ENCODE measurements around the gene CRYBB3. TPM values are rescaled to one million over a fixed set of nuclear protein-coding genes. Genes with fewer than 3 reads are reported as not detected.

The CRYBB3 gene
- total and polyA plus RNA-seq, 2 donors (not counting 1 experiment from before 2014, with no cell fraction given), result not detected

GRCh38 chr22:25167834-25168601 lies 31.6 kb upstream of the CRYBB3 start:
- Histone ChIP-seq H3K4me2 (replicated peaks; ENCODE audit: low read depth, low read length, poor library complexity, severe bottlenecking) (no peak overlapping the region), H3K9ac (ENCODE audit: low read length) (no peak overlapping the region), H3K4me1 (ENCODE audit: control insufficient read depth in 2 of 2, insufficient read depth in 2 of 2, low read length in 2 of 2) (no peaks in the 10 kb centered on the region), H2AFZ (ENCODE audit: insufficient read depth, low read depth, low read length, poor library complexity, severe bottlenecking) (no peak overlapping the region), H4K20me1 (ENCODE audit: control insufficient read depth, insufficient read depth, low read length, poor library complexity, severe bottlenecking) (no peaks in the 10 kb centered on the region), H3K27ac (ENCODE audit: low read length in 2 of 2) (no peak overlapping the region), H3K27me3 (replicated peaks in 1 of 4; ENCODE audit: control extremely low read depth in 1 of 4, control insufficient read depth in 3 of 4, insufficient read depth in 4 of 4, low read length in 3 of 4) (no peaks in the 10 kb centered on the region), H3K9me3 (ENCODE audit: control extremely low read depth in 1 of 3, control insufficient read depth in 2 of 3, insufficient read depth in 1 of 3, low read length in 2 of 3) (peaks cover 0 to 3% (median 0%) of the 10 kb centered on the region in 3 donors), H3K4me3 (ENCODE audit: control extremely low read depth in 1 of 5, extremely low read depth in 1 of 5, insufficient read depth in 1 of 5, low read depth in 2 of 5, low read length in 4 of 5) (no peak overlapping the region), H3K36me3 (replicated peaks in 1 of 2; ENCODE audit: control extremely low read depth in 1 of 2, control insufficient read depth in 1 of 2, extremely low read depth in 1 of 2, insufficient read depth in 2 of 2, low read length in 1 of 2) (no peaks in the 10 kb centered on the region), H3K79me2 (ENCODE audit: control insufficient read depth, insufficient read depth, low read length) (no peaks in the 10 kb centered on the region)
- H3K27me3 Mint-ChIP-seq, result peaks cover 7% of the 10 kb centered on the region
- no peak for ATAC-seq (ENCODE audit: low read depth)
- H3K4me1 Mint-ChIP-seq, result no peaks in the 10 kb centered on the region
- CTCF ChIA-PET, result interaction anchor here (0.6 kb wide), 1 partner anchor 34 kb away, joined by 3 read pairs; no protein-coding TSS in a partner anchor
- intact Hi-C loops (cut with micrococcal nuclease), result no loop called here
- WGBS (ENCODE audit: insufficient coverage), result 92% methylated on average over 13 of the region's 14 CpGs
- no peak overlapping the region for H3K27ac Mint-ChIP-seq
- POLR2A ChIA-PET, result no interaction called here
- no peak for DNase-seq
- no peaks in the 10 kb centered on the region for H3K9me3 Mint-ChIP-seq (ENCODE audit: insufficient read depth)
- TF ChIP-seq CTCF (IDR thresholded peaks at IDR 0.05) (no peak), EZH2 (IDR thresholded peaks at IDR 0.05; ENCODE audit: borderline replicate concordance, insufficient read depth, low read depth, low read length, poor library complexity, severe bottlenecking) (no peak)
- H3K4me3 Mint-ChIP-seq, result no peak overlapping the region

DNA sequence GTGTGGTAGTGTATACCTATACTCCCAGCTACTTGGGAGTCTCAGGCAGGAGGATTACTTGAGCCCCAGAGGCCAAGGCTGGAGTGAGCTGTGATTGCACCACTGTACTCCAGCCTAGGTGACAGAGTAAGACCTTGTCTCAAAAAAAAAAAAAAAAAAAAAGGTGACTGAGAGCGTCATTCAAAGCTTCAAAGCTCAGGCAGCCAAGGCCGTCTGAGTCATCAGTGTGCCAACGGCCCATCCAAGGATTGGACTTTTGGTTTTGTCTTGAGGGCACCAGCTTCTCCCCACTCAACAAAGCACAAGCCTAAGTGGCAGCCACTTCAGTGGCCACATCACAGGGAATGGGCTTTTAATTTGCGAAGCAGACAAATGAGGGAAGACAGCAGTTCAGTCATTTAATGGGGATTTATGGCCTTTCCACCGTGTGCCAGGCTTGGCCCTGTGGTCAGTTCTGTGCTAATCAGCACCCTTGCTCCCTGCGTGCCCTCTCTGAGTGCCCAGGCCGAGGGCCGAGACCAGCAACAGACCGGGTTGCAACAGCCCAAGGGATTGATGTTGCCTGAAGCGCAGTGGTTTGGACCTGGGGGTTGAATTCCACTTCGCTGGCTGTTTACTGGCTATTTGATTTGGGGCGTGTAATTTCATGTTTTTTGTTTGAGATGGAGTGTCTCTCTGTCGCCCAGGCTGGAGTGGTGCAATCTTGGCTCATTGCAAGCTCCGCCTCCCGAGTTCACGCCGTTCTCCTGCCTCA lies 30.2 kb upstream of the CRYBB3 start:
- ATAC-seq (ENCODE audit: low read depth), result no peak
- Histone ChIP-seq H3K27ac (ENCODE audit: low read length in 2 of 2) (no peak overlapping the region), H4K20me1 (ENCODE audit: control insufficient read depth, insufficient read depth, low read length, poor library complexity, severe bottlenecking) (no peaks in the 10 kb centered on the region), H3K79me2 (ENCODE audit: control insufficient read depth, insufficient read depth, low read length) (no peaks in the 10 kb centered on the region), H3K4me2 (replicated peaks; ENCODE audit: low read depth, low read length, poor library complexity, severe bottlenecking) (no peak overlapping the region), H2AFZ (ENCODE audit: insufficient read depth, low read depth, low read length, poor library complexity, severe bottlenecking) (no peak overlapping the region), H3K36me3 (replicated peaks in 1 of 2; ENCODE audit: control extremely low read depth in 1 of 2, control insufficient read depth in 1 of 2, extremely low read depth in 1 of 2, insufficient read depth in 2 of 2, low read length in 1 of 2) (no peaks in the 10 kb centered on the region), H3K9ac (ENCODE audit: low read length) (no peak overlapping the region), H3K4me1 (ENCODE audit: control insufficient read depth in 2 of 2, insufficient read depth in 2 of 2, low read length in 2 of 2) (no peaks in the 10 kb centered on the region), H3K9me3 (ENCODE audit: control extremely low read depth in 1 of 3, control insufficient read depth in 2 of 3, insufficient read depth in 1 of 3, low read length in 2 of 3) (peaks cover 0 to 3% (median 0%) of the 10 kb centered on the region in 3 donors), H3K27me3 (replicated peaks in 1 of 4; ENCODE audit: control extremely low read depth in 1 of 4, control insufficient read depth in 3 of 4, insufficient read depth in 4 of 4, low read length in 3 of 4) (no peaks in the 10 kb centered on the region), H3K4me3 (ENCODE audit: control extremely low read depth in 1 of 5, extremely low read depth in 1 of 5, insufficient read depth in 1 of 5, low read depth in 2 of 5, low read length in 4 of 5) (no peak overlapping the region)
- TF ChIP-seq EZH2 (IDR thresholded peaks at IDR 0.05; ENCODE audit: borderline replicate concordance, insufficient read depth, low read depth, low read length, poor library complexity, severe bottlenecking) (no peak), CTCF (IDR thresholded peaks at IDR 0.05) (no peak)
- 92% methylated on average over 9 of the region's 17 CpGs for WGBS (ENCODE audit: insufficient coverage)
- H3K4me1 Mint-ChIP-seq, result no peaks in the 10 kb centered on the region
- ChIA-PET CTCF (no interaction called here), POLR2A (no interaction called here)
- intact Hi-C loops (cut with micrococcal nuclease), result no loop called here
- no peak for DNase-seq
- no peak overlapping the region for H3K4me3 Mint-ChIP-seq
- peaks cover 7% of the 10 kb centered on the region for H3K27me3 Mint-ChIP-seq
- H3K9me3 Mint-ChIP-seq (ENCODE audit: insufficient read depth), result no peaks in the 10 kb centered on the region
- no peak overlapping the region for H3K27ac Mint-ChIP-seq
